ENCODE results near the gene HEATR5B. TPM values are rescaled to one million over a fixed set of nuclear protein-coding genes. Genes with fewer than 3 reads are reported as not detected.

The HEATR5B gene
- total and polyA plus RNA-seq, 10 of the 15 experiments (the other 5 are each of a cell fraction or from before 2014, with no cell fraction given): 4.1 to 34.7 (median 17.7) TPM

DNA sequence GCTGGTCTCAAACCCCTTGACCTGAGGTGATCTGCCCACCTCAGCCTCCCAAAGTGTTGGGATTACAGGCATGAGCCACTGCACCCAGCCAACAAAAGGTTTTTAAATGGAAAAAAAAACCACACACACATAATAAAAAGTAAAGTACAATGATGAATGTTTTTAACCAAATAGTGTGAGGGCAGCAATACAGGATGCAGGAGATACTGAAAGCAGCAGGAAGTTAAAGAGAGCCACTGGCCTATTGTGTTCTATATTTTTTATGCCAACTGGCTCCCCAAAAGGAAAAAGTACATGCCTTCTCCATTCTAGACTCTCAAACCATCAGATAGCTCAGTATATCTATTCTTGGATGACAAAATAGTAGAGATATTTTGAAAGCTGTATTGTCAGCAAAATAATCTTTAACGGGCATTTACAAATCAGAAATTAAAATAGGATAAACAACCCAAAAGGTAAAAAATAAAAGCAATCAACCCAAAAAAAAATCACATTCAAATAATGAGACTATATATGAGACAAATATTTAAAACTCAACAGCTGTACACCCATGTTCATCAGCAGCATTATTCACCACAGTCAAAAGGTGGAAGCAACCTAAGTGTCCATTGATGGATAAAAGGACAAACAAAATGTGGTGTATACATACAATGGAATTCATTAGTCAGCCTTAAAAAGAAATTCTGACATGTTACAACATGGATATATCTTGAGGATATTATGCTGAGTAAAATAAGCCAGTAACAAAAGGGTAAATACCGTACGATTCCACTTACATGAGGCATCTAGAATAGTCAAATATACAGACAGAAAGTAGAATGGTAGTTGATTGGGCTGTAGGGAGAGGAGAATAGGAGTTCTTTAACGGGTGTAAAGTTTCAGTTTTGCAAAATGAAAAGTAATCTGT lies 26.4 kb upstream of the HEATR5B start:
- H3K79me2 ChIP-seq (ENCODE audit: control insufficient read depth, insufficient read depth, low read length): no peaks in the 10 kb centered on the region
- peaks cover 8 to 36% of the 10 kb centered on the region in 2 experiments for H3K36me3 ChIP-seq (ENCODE audit: control insufficient read depth in 2 of 2, insufficient read depth in 2 of 2, low read length in 1 of 2)
- no peak overlapping the region for H2AFZ ChIP-seq (ENCODE audit: control insufficient read depth, low read depth, low read length)
- TF ChIP-seq CEBPB (IDR thresholded peaks at IDR 0.05; ENCODE audit: borderline replicate concordance in 1 of 2, low read depth in 2 of 2, low read length in 2 of 2) (no peak), KLF5 (IDR thresholded peaks at IDR 0.05; ENCODE audit: partially characterized antibody) (no peak), RB1 (IDR thresholded peaks at IDR 0.05; ENCODE audit: borderline replicate concordance) (no peak), EZH2 (IDR thresholded peaks at IDR 0.05; ENCODE audit: borderline replicate concordance, control insufficient read depth, low read depth, low read length) (no peak), YBX1 (IDR thresholded peaks at IDR 0.05) (no peak), CBX3 (IDR thresholded peaks at IDR 0.05; ENCODE audit: borderline replicate concordance, low read depth) (no peak), NR2F1 (conservative IDR thresholded peaks at IDR 0.05) (no peak), NBN (IDR thresholded peaks at IDR 0.05) (no peak), RCOR1 (conservative IDR thresholded peaks at IDR 0.05; ENCODE audit: low read depth, low read length) (no peak), FOXM1 (IDR thresholded peaks at IDR 0.05; ENCODE audit: low read depth, low read length) (no peak), SMAD5 (IDR thresholded peaks at IDR 0.05; ENCODE audit: low read depth) (no peak), GATAD2B (conservative IDR thresholded peaks at IDR 0.05; ENCODE audit: low read depth) (no peak), RBBP5 (conservative IDR thresholded peaks at IDR 0.05) (no peak)
- TF ChIP-seq, protein P1, sequence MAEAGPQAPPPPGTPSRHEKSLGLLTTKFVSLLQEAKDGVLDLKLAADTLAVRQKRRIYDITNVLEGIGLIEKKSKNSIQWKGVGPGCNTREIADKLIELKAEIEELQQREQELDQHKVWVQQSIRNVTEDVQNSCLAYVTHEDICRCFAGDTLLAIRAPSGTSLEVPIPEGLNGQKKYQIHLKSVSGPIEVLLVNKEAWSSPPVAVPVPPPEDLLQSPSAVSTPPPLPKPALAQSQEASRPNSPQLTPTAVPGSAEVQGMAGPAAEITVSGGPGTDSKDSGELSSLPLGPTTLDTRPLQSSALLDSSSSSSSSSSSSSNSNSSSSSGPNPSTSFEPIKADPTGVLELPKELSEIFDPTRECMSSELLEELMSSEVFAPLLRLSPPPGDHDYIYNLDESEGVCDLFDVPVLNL (IDR thresholded peaks at IDR 0.05; ENCODE audit: low read depth, low read length): no peak
- TF ChIP-seq, protein P2, sequence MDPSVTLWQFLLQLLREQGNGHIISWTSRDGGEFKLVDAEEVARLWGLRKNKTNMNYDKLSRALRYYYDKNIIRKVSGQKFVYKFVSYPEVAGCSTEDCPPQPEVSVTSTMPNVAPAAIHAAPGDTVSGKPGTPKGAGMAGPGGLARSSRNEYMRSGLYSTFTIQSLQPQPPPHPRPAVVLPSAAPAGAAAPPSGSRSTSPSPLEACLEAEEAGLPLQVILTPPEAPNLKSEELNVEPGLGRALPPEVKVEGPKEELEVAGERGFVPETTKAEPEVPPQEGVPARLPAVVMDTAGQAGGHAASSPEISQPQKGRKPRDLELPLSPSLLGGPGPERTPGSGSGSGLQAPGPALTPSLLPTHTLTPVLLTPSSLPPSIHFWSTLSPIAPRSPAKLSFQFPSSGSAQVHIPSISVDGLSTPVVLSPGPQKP (IDR thresholded peaks at IDR 0.05; ENCODE audit: low read depth, low read length): no peak
- TF ChIP-seq, protein P3, sequence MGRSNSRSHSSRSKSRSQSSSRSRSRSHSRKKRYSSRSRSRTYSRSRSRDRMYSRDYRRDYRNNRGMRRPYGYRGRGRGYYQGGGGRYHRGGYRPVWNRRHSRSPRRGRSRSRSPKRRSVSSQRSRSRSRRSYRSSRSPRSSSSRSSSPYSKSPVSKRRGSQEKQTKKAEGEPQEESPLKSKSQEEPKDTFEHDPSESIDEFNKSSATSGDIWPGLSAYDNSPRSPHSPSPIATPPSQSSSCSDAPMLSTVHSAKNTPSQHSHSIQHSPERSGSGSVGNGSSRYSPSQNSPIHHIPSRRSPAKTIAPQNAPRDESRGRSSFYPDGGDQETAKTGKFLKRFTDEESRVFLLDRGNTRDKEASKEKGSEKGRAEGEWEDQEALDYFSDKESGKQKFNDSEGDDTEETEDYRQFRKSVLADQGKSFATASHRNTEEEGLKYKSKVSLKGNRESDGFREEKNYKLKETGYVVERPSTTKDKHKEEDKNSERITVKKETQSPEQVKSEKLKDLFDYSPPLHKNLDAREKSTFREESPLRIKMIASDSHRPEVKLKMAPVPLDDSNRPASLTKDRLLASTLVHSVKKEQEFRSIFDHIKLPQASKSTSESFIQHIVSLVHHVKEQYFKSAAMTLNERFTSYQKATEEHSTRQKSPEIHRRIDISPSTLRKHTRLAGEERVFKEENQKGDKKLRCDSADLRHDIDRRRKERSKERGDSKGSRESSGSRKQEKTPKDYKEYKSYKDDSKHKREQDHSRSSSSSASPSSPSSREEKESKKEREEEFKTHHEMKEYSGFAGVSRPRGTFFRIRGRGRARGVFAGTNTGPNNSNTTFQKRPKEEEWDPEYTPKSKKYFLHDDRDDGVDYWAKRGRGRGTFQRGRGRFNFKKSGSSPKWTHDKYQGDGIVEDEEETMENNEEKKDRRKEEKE (IDR thresholded peaks at IDR 0.05): no peak
- in situ Hi-C loops (cut with MboI) (no loop called here), intact Hi-C loops (cut with micrococcal nuclease; ENCODE audit: unreplicated experiment) (no loop called here)
- H3K27me3 ChIP-seq (replicated peaks in 1 of 2; ENCODE audit: control insufficient read depth in 2 of 2, insufficient read depth in 2 of 2, low read length in 1 of 2): no peaks in the 10 kb centered on the region
- H4K20me1 ChIP-seq (ENCODE audit: control insufficient read depth, insufficient read depth): no peaks in the 10 kb centered on the region
- no peak overlapping the region for H3K4me2 ChIP-seq (ENCODE audit: control insufficient read depth, insufficient read depth)
- no peak for ATAC-seq
- RAD21 ChIA-PET (ENCODE audit: unreplicated experiment): no interaction called here
- POLR2A ChIA-PET: interaction anchor here (1.3 kb wide), 1 partner anchor 34 kb away, joined by 4 read pairs; no protein-coding TSS in a partner anchor
- no peak overlapping the region for H3K27ac ChIP-seq (ENCODE audit: control insufficient read depth, insufficient read depth)
- 73% methylated on average over 4 of the region's 4 CpGs for WGBS (ENCODE audit: insufficient coverage, insufficient replicate concordance, low lambda C conversion rate, missing lambda C conversion rate)
- CTCF ChIA-PET: interaction anchor here (1.4 kb wide), 1 partner anchor 30 kb away, joined by 4 read pairs; no protein-coding TSS in a partner anchor
- SMC1A ChIA-PET (ENCODE audit: uncharacterized antibody, unreplicated experiment): interaction anchor here (0.6 to 1.1 kb wide), 2 partner anchors 30 to 272 kb away, joined by 3 read pairs; no protein-coding TSS in a partner anchor
- H3K4me3 ChIP-seq: no peak overlapping the region
- no peaks in the 10 kb centered on the region for H3K9me3 ChIP-seq (replicated peaks; ENCODE audit: control insufficient read depth, insufficient read depth, low read length)
- no peak for FAIRE-seq
- DNase-seq (ENCODE audit: low read depth, low spot score): no peak
- H3K4me1 ChIP-seq (ENCODE audit: control insufficient read depth, insufficient read depth, low read length): no peaks in the 10 kb centered on the region
- no TSS peak for BruUV-seq (replicated peaks)
- H3K9ac ChIP-seq (ENCODE audit: control insufficient read depth, insufficient read depth, low read length): no peak overlapping the region

Measured in GM12878 (cell line).